NCI-H82 treated with DMSO at 0.1 percent for 48 hours (cell line): ENCODE results near the gene ALG1.
"Not testable (repeated sequence)": the region's sequence is repeated elsewhere in the genome, so short reads cannot be mapped to it uniquely, and the experiment has no call there.

Experiments
- DNase-seq: peaks from one replicate; lab custom pipeline; 2025; ENCODE audit not compliant: unreplicated experiment; lab: John Stamatoyannopoulos, UW

Gene ALG1

DNA sequence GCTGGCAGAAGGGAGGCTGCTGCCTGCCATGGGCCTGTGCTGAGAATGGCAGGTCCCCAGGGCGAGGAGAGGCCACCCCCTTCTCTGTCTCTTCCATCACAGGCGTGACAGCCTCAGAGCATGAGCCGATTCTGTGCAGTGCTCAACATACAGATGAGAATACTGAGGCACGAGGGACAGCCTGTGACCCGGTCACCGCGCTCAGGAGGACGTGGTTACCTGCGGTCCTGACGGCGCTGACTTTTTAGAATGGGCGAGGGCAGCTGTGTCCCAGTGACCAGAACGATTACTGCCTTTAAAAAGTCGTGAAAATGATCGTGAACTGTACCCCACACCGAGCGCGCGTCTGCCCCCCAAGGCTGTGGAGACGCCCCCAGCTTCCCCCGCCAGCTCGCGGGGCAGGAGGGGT, 25.4 kb downstream of the ALG1 start:
- DNase-seq: not testable (repeated sequence)

DNA sequence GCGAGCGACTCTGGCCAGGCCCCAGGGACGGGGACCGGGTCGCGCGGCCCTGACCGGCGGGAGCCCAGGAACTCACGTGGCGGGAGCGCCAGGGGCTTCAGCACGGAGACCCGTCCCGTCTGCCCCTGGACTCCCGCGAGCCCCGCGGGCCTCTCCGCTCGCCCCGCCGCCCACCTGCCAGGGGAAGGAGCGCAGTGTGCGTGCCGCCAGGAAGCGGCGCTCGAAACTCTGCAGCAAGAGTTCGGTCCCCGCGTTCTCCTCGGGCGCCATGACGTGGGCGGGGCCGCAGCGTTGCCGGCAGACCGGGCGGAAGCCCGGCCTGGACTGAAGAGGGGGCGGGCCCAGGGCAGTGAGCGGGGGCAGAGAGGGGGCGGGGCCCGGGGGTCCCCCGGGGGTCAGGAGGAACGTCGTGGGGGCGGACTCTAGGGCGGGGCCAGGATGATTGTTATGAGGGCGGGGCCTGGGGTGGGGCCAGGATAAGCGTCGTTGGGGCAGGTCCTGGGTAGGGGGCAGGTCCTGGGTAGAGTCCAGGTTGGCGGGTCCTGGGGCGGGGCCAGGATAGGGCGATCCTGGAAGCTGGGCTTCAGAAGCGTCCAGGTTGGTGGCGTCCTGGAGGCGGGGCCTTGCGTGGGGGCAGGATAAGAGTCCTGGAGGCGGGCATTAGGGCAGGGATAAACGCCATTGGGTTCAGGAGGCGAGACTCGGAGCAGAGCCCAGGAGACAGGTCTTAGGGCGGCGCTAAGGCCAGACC, 26.0 kb downstream of the ALG1 start, which contains the start of gene EEF2KMT:
Gene EEF2KMT, minus strand, starts transcription at position 326 of the 751 bp plus-strand sequence. Its CDS starts 56 bp downstream, at position 270.
- peak; percentile 99 for DNase-seq

DNA sequence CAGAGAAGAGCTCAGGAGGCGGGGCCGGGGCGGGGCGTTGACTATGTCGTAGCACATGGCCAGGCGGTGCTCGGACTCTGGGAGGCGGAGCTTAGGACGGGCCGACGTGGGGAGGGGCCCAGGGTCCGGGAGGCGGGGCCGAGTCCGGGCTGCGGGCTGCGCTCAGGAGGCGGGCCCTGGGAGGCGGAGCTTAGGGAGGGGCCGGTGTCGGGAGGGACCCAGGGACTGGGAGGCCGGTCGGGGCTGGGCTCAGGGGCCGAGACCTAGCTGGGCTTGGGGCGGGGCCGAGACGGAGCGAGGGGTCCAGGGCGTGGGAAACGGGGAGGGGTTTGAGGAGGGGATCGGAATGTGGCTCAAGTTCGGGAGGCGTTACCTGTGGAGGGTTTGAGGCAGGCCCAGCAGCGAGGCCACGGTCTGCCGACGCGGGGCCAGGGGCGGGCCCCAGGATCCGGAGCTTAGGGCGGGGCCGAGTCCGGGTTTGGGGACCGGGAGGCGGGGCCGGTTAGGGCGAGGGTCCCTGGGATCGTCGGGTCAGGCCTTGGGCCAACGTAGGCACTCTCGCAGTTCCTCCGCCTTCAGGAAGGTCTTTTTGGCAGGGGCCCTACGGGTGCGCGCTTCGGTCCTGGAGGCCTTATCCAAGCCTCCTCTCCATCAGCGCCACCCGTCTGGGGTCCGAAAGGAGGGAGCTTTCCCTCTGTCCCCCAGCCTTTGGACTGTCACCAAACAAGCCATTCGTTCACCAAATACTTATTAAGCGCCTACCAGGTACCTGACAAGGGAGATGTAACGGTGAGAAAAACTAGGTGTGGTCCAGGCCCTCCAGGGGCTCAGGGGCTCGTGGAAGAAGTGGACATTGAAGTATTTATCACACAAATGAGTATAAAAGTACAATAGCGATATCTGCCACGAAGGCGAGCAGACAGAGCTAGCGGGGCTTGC, 26.8 kb downstream of the ALG1 start:
- DNase-seq: not testable (repeated sequence)

DNA sequence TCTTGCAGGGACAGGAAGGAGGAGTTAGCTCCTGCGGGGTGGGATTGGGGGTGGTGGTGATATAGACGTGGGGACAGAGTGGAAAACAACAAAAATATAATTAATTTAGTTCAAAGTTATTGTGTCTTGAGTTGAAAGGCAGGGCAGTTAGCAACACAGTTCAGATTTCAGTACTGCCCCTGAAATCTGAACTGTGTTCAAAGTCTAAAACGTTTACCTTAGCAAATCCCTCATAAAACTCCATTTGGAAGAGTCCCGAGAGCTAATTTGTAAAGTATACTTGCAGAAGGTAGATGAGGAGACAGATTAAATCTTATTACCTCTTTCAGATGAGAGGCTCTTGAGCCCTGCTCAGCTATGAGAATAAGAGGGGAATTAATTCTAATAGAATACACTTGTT, 27.5 kb downstream of the ALG1 start:
- DNase-seq: not testable (repeated sequence)

DNA sequence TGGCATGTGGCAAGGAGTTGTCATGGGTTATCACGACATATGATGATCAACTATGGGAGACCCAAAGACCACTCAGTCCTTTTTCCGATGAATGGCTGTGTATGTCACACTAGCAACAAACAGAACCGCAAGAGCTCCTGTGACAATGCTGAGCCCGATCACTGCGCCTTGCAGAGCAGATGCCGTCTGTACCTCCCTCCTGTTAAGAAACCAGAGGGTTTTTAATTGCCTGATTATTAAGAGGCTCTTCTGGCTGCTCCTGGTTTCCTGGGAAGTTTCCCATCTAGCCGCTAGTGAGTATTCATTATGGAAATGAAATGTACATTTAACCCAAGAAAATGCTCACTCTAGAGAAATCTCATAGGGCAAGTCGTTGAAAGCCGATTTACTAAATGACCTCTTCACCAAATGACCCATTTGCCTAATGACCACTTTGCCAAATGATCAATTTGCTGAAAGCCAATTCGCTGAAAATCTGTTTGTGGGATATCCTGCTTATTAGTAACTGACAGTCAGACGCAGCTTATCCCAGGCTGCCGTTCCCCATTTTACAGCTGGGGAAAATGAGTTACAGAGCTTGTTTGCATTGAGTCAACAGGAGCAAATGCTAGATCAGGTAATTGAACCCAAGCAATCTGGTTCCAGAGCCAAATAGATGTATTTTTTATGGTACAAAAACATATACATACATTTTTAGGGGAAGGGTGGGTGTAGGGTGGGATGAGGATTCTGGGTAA, 31.8 kb downstream of the ALG1 start:
- not testable (repeated sequence) for DNase-seq

DNA sequence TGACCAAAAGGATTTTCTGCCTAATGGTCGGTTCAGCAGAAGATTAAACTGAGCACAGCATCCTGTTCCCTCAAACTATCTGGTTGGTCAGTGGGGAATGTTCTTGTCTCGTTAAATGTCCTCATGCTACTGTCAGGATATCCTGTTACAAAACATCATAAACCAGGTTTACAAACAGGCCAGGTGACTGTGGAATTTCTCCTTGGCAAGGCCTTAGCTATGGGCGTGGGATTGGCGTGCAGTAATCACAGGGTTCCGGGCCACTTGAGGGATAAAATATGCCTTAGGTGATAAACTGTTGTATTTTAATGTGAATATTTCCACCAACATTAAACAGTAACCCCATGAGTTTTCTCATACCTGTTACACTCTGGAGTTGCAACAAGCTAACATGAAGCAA, 33.4 kb downstream of the ALG1 start:
- DNase-seq: not testable (repeated sequence)

DNA sequence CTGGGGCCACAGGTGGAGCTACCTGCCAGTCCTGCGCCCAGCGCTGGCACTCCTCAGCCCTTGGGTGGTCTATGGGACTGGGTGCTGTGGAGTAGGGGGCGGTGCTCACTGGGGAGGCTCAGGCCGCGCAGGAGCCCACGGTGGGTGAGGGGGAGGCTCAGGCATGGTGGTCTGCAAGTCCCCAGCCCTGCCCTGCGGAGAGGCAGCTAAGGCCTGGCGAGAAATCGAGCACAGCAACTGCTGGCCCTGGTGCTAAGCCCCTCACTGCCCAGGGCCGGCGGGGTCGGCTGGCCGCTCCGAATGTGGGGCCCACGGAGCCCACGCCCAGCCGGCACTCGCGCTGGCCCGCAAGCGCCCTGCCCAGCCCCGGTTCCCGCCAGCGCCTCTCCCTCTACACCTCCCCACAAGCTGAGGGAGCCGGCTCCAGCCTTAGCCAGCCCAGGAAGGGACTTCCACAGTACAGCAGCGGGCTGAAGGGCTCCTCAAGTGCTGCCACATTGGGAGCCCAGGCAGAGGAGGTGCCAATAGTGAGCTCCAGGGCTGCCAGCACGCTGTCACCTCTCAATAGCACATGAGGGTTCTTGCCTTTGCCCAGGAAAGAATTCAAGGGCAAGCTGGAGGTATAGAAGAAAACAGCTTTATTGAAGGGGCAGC, 37.0 kb downstream of the ALG1 start:
- no peak for DNase-seq

DNA sequence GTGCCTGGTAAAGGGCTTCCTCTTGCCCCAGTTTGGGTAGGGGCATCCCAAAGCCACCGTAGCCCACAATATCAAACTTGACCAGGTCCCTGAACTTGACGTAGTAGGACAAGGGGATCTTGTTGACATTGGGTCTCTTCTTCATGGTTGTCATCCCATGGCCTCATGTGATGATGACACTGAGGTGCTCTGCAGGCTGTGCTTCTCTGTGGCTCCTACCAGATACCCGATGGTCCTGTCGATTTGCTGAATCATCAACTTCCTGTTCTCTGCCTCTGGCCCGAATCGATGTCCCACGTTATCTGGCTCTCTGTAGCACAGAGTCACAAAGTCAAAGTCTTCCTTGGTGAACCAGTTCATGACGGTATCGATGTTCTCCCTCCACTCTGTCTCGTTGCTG, 39.3 kb downstream of the ALG1 start:
- not testable (repeated sequence) for DNase-seq

DNA sequence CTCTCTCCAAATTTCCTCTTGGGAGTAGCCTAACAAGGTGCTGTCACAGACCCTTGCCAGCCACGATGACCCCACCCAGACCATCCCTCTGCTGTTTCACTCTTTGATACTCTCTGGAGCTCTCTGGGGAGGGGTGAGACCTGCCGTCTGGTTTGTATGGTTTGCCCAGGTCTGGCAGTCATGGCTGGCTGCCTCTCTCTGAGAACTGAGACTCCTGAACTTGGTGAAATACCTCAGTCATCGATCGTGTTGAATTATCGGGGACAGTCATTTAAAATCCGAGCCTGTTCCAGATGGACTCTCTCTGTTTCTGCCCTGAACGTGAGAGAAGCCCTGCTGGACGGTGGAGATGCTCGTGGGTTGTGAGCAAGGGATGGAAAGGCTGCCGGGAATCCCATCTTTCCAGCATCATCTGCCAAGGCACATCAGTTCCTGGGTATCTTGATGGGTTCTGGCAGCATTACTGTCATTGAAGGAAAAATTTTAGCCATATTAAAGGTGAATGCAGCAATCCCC, 45.2 kb downstream of the ALG1 start:
- not testable (repeated sequence) for DNase-seq

DNA sequence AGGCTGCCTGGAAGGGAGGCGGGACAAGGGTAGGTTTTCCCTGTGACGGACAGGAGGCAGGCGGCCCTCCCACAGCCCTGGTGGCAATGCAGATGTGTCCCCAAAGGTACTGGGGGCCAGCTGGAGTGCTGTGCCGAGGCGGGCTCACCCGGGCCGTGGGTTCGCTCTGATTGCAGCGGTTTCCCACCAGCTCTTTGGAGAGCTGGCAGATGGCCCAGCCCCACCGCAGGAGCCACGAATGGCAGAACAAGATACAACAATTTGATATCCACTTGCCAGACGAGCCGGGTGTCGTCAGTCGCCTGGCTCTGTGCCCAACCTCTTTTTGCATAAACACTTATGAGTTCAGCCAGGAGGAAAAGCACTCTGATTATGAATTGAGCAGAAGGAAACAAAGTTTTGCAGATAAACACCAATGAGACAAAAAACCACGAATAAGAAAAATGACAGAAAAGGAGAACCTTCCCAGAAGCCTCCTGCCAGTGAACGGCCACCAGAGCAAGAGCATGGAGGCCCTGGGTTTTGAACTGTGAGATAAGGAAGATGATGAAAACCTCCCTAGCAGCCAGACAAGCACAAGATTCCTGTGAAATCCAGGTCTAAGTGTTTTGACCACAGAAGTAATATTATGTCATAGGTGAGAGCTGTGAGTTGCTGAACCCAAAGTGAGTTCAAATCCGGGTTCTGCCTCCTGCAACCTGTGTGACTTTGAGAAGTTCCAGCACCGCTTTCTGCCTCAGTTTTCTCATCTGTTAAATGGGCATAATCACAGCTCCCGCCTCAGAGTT, 45.9 kb downstream of the ALG1 start:
- DNase-seq: not testable (repeated sequence)

DNA sequence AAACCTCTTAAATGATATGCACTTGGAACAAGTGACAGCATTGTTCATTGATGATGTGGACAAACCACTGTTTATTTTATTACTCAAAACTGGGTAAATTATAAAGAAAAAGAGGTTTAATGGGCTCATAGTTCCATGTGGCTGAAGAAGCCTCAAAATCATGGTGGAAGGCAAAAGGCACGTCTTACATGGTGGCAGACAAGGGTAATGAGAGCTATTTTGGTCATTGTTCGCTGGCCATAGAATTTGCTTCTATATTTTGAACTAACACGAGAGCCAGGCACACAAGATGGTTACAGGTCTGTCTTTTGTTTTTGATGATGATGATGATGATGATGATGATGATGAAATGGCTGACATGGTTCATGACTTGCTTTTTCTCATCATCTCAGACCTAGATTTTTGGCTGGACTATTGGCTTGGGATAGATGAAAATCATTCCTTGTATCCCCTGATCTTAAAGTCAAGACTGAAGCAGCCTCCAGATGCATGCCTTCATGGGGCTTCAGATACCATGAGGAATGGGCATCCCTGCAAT, 59.9 kb downstream of the ALG1 start:
- not testable (repeated sequence) for DNase-seq

DNA sequence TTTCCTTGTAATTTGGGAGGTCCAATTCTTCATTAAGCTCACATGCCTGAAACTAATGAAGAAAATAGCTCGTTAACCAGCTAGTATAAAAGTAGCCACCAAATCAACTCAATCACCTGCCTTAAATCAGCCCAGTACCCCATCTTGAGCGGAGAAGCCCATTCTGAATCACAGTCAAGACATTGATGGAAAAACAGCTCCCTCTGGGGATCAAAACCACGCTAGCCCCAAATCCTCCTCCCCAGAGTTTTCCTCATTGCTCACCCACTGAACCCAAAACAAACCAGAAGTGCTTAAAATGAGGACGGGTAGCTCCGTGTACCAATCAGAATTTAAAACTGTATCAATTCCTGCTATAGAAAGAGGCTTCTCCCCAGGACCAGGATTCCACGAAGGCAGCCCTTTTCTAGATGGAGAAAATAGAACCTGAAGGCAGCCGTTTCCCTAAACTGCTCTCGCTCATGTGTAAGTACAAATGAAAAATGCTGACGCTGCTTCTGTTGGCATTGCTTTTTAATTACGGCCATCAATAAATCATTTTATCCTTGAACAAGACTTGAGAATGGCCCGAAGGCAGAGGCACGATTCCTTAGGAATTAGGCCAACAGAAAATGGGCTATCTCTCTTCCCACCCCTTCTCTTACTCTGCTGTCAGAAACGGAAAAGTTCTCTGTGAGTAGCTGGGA, 61.4 kb downstream of the ALG1 start:
- DNase-seq: not testable (repeated sequence)

DNA sequence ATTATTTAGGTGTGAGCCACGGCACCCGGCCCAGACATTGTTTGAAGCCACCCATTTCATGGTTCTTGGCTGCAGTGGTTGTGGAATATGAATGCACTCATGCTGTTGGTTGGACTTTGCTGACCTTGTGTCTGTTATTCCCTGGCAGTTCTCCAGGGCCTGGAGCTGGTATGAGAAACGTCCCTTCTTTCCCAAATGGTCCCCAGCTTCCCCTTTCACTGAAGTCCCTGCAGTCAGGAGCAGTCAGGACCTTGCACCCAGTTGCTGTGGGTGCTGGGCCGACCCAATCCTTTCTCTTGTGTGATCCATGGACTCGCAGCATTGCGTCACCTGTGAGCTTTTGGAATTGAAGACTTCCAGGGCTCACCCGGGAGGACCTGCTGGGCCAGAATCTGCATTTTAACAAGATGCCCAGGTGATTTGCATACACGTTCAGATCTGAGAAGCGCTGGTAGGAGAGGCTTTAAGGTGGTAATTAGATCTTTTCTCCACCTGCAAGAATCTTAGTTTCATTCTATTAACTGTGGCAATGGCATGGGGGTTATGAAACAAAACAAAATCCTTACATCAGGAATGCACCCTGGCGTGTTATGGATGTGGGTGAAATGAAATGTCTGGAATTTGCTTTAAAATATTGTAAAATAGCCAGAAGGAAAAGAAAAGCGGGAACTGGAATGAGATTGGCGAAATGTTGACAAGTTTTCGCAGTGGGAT, 63.3 kb downstream of the ALG1 start:
- DNase-seq: not testable (repeated sequence)
